Neural cell (in vitro differentiated cells): ENCODE measurements around the gene AGO4. TPM values are rescaled to one million over a fixed set of nuclear protein-coding genes. Genes with fewer than 3 reads are reported as not detected.

Experiments used
- H2AFZ ChIP-seq: fragments of 200-600, 300-800 bp; sonication (generic), shearing (Covaris generic); 2 replicates; pipeline ENCODE4 v1.6.0; 2014; ENCODE audit warnings: low read depth, mild to moderate bottlenecking, antibody characterized with exemption, low read length, moderate library complexity
- H3F3A ChIP-seq: fragments of 200-600 bp; shearing (Covaris generic); 2 replicates; pipeline ENCODE4 v1.6.1; 2016; ENCODE audit warnings: mild to moderate bottlenecking, moderate library complexity, mixed read lengths, antibody characterized with exemption, low read length; ENCODE audit not compliant: insufficient read depth, poor library complexity, severe bottlenecking
- H3K27ac ChIP-seq: fragments of 200-600, 300-800 bp; sonication (generic), shearing (Covaris generic); 2 replicates; pipeline ENCODE4 v1.5.1; 2014; ENCODE audit warnings: mild to moderate bottlenecking, low read length, moderate library complexity
- H3K27me3 ChIP-seq: fragments of 300-800, 200-600 bp; sonication (generic), shearing (Covaris generic); 2 replicates; pipeline ENCODE4 v1.6.0; 2014; ENCODE audit warnings: mild to moderate bottlenecking, low read depth, low read length, moderate library complexity; ENCODE audit not compliant: insufficient read depth
- H3K36me3 ChIP-seq: fragments of 300-800, 200-600 bp; sonication (generic), shearing (Covaris generic); 2 replicates; pipeline ENCODE4 v1.5.1; 2014; ENCODE audit warnings: mild to moderate bottlenecking, antibody characterized with exemption, low read length, moderate library complexity; ENCODE audit not compliant: insufficient read depth
- H3K4me2 ChIP-seq: fragments of 300-800, 200-600 bp; sonication (generic), shearing (Covaris generic); 2 replicates; pipeline ENCODE4 v1.6.0; 2014; ENCODE audit warnings: mild to moderate bottlenecking, low read length
- H3K4me3 ChIP-seq: fragments of 300-800, 200-600 bp; sonication (generic), shearing (Covaris generic); 2 replicates; pipeline ENCODE4 v1.5.1; 2014; ENCODE audit warnings: mild to moderate bottlenecking, low read length, moderate library complexity
- H3K79me2 ChIP-seq: fragments of 200-600 bp; shearing (Covaris generic); replicated peaks from 2 replicates; pipeline ENCODE4 v1.6.0; 2014; ENCODE audit warnings: mild to moderate bottlenecking, low read length, moderate library complexity; ENCODE audit not compliant: insufficient read depth
- H3K9ac ChIP-seq: fragments of 300-800, 200-600 bp; sonication (generic), shearing (Covaris generic); 2 replicates; pipeline ENCODE4 v1.6.1; 2016; ENCODE audit warnings: mild to moderate bottlenecking, low read length, mixed read lengths
- H3K9me2 ChIP-seq: fragments of 200-600 bp; shearing (Covaris generic); 2 replicates; pipeline ENCODE4 v1.6.1; 2016; ENCODE audit warnings: mild to moderate bottlenecking, low read length, mixed read lengths; ENCODE audit not compliant: insufficient read depth
- H3K9me3 ChIP-seq: fragments of 200-600, 300-800 bp; sonication (generic), shearing (Covaris generic); 2 replicates; pipeline ENCODE4 v1.6.1; 2016; ENCODE audit warnings: mild to moderate bottlenecking, mixed run types, low read length, moderate library complexity, mixed read lengths
- H4K20me1 ChIP-seq: fragments of 200-600 bp; shearing (Covaris generic); 2 replicates; pipeline ENCODE4 v1.6.1; 2016; ENCODE audit warnings: mild to moderate bottlenecking, mixed run types; ENCODE audit not compliant: insufficient read depth
- CTCF ChIP-seq: fragments of 450-650 bp; IDR thresholded peaks from 2 replicates; pipeline ENCODE4 v1.5.1; 2014; ENCODE audit warnings: antibody characterized with exemption, mild to moderate bottlenecking, moderate library complexity; ENCODE audit not compliant: poor library complexity, severe bottlenecking
- EP300 ChIP-seq: fragments of 450-650 bp; conservative IDR thresholded peaks from 2 replicates; pipeline ENCODE4 v1.6.1; 2014; ENCODE audit warnings: antibody characterized with exemption, mild to moderate bottlenecking, moderate library complexity; ENCODE audit not compliant: poor library complexity, severe bottlenecking
- EZH2 ChIP-seq: fragments of 200-600, 300-800 bp; shearing (Covaris generic), sonication (generic); IDR thresholded peaks from 2 replicates; pipeline ENCODE4 v1.6.1; 2014; ENCODE audit warnings: antibody characterized with exemption, low read length, borderline replicate concordance, mild to moderate bottlenecking; ENCODE audit not compliant: insufficient read depth, poor library complexity, severe bottlenecking
- MXI1 ChIP-seq: fragments of 450-650 bp; conservative IDR thresholded peaks from 2 replicates; pipeline ENCODE4 v1.6.1; 2014; ENCODE audit warnings: antibody characterized with exemption, mild to moderate bottlenecking; ENCODE audit not compliant: poor library complexity, severe bottlenecking
- POLR2AphosphoS5 ChIP-seq: IDR thresholded peaks from 2 replicates; pipeline ENCODE4 v1.6.1; 2012
- RAD21 ChIP-seq: fragments of 450-650 bp; conservative IDR thresholded peaks from 2 replicates; pipeline ENCODE4 v1.6.1; 2014; ENCODE audit warnings: antibody characterized with exemption, mild to moderate bottlenecking, moderate library complexity
- SMC3 ChIP-seq: fragments of 450-650 bp; conservative IDR thresholded peaks from 2 replicates; pipeline ENCODE4 v1.6.1; 2014; ENCODE audit warnings: antibody characterized with exemption, mild to moderate bottlenecking, moderate library complexity; ENCODE audit not compliant: poor library complexity
- TAF1 ChIP-seq: IDR thresholded peaks from 2 replicates; pipeline ENCODE4 v1.6.1; 2012; ENCODE audit warnings: low read depth
- polyA plus RNA-seq: library from polyadenylated mRNA; depleted of rRNA; stranded (reverse); fragments of >200 nt; gene quantifications from 2 replicates; pipeline ENCODE4 v1.2.3, GENCODE V29; 2014
- TF ChIP-seq, protein P1 (sequence below): IDR thresholded peaks from 2 replicates; pipeline ENCODE4 v1.6.1; 2012; ENCODE audit warnings: borderline replicate concordance

The AGO4 gene
- polyA plus RNA-seq, 1 donor from 2014 or later, result 51.9 TPM

DNA sequence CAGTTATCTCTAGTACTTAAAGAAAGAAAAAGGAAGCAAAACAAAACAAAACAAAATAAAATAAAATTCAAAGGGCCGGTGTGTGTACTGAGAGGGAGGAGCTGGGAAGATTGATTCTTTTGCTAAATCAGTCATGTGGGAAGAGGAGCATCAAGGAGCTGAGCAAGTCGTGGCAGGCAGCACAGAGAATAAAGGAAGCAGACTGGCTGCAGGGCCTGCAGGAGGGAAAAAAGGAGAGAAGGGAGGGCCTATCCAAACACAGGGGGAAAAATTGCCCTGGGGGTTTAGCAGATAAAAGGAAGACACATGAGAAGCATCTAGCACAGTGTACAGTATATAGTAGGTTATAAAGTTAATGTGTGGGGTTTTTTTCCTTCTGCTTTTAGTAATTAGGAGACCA lies 27.6 kb downstream of the AGO4 start:
- no peaks in the 10 kb centered on the region for H3K27me3 ChIP-seq
- no peaks in the 10 kb centered on the region for H3F3A ChIP-seq
- H3K9me3 ChIP-seq, result no peaks in the 10 kb centered on the region
- no peaks in the 10 kb centered on the region for H3K79me2 ChIP-seq
- no peak for TF ChIP-seq CTCF
- TF ChIP-seq TAF1, result no peak
- TF ChIP-seq RAD21, result no peak
- TF ChIP-seq, protein P1, sequence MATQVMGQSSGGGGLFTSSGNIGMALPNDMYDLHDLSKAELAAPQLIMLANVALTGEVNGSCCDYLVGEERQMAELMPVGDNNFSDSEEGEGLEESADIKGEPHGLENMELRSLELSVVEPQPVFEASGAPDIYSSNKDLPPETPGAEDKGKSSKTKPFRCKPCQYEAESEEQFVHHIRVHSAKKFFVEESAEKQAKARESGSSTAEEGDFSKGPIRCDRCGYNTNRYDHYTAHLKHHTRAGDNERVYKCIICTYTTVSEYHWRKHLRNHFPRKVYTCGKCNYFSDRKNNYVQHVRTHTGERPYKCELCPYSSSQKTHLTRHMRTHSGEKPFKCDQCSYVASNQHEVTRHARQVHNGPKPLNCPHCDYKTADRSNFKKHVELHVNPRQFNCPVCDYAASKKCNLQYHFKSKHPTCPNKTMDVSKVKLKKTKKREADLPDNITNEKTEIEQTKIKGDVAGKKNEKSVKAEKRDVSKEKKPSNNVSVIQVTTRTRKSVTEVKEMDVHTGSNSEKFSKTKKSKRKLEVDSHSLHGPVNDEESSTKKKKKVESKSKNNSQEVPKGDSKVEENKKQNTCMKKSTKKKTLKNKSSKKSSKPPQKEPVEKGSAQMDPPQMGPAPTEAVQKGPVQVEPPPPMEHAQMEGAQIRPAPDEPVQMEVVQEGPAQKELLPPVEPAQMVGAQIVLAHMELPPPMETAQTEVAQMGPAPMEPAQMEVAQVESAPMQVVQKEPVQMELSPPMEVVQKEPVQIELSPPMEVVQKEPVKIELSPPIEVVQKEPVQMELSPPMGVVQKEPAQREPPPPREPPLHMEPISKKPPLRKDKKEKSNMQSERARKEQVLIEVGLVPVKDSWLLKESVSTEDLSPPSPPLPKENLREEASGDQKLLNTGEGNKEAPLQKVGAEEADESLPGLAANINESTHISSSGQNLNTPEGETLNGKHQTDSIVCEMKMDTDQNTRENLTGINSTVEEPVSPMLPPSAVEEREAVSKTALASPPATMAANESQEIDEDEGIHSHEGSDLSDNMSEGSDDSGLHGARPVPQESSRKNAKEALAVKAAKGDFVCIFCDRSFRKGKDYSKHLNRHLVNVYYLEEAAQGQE, result no peak
- no peak for TF ChIP-seq EP300
- no peak for TF ChIP-seq EZH2
- no peak for TF ChIP-seq SMC3
- TF ChIP-seq MXI1, result no peak
- no peak for TF ChIP-seq POLR2AphosphoS5
- no peak overlapping the region for H3K4me2 ChIP-seq
- H4K20me1 ChIP-seq, result no peaks in the 10 kb centered on the region
- H2AFZ ChIP-seq, result no peak overlapping the region
- H3K4me3 ChIP-seq, result no peak overlapping the region
- H3K27ac ChIP-seq, result no peak overlapping the region
- no peaks in the 10 kb centered on the region for H3K9me2 ChIP-seq
- no peaks in the 10 kb centered on the region for H3K36me3 ChIP-seq
- H3K9ac ChIP-seq, result no peak overlapping the region

- Histone ChIP-seq H3K36me3 (no peaks in the 10 kb centered on the region), H3F3A (no peaks in the 10 kb centered on the region), H3K9me2 (no peaks in the 10 kb centered on the region), H3K9ac (no peak overlapping the region), H3K4me2 (no peak overlapping the region), H3K79me2 (no peaks in the 10 kb centered on the region), H3K9me3 (no peaks in the 10 kb centered on the region), H2AFZ (no peak overlapping the region), H3K27ac (no peak overlapping the region), H3K27me3 (no peaks in the 10 kb centered on the region), H3K4me3 (no peak overlapping the region), H4K20me1 (no peaks in the 10 kb centered on the region)
- TF ChIP-seq EZH2 (no peak), RAD21 (no peak), EP300 (no peak), CTCF (no peak), MXI1 (no peak), TAF1 (no peak)
- TF ChIP-seq, protein P1, result no peak
These were observed 28.9 kb downstream of the AGO4 start for GRCh38 chr1:35836734-35837133.
